Measurements from ENCODE around the gene GLIPR1. TPM values are rescaled to one million over a fixed set of nuclear protein-coding genes. Genes with fewer than 3 reads are reported as not detected.

Gene GLIPR1
- total RNA-seq, 2 donors from 2014 or later: 0.22 to 0.29 TPM

DNA sequence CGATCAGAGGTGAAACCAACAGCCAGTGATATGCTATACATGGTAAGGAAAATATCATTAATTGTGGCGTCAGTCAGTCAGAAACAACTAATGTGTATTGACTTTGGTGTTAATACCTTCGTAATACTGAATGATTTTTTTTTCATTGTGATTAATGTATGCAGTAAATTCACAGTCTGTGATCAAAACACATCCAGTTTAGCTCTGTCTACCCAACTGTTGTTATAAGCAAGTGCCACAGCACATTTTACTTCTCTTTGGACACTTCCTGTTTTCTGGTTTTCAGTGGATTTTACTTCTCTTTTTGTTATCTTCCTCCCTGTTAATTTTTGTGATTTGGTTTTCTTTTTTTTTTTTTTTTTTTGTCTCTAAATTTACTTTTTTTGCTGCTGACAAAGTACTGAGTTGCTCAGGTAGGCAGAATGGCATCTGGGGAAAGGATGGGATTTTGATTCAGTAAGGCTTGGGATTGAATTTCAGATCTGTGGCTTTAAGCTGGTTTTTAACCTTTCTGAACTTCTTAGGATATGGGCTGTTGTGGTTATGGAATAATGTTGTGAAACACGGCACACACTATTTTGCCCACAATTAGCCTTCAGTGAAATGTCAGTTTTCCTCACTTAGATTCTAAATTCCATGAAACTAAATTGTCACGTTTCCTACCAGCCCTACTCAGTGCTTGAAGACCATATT is 604 bp downstream of the GLIPR1 start:
- Mint-ChIP-seq H3K9me3 (no peaks in the 10 kb centered on the region), H3K27me3 (ENCODE audit: insufficient read depth) (no peaks in the 10 kb centered on the region), H3K27ac (no peak overlapping the region), H3K4me3 (no peak overlapping the region), H3K36me3 (ENCODE audit: low read depth) (no peaks in the 10 kb centered on the region), H3K4me1 (peaks cover 29% of the 10 kb centered on the region)
- Histone ChIP-seq H3K9me3 (ENCODE audit: control insufficient read depth, low read length) (no peaks in the 10 kb centered on the region), H3K36me3 (ENCODE audit: control insufficient read depth, insufficient read depth, low read length) (no peaks in the 10 kb centered on the region), H3K4me1 (ENCODE audit: control insufficient read depth, insufficient read depth, low read length) (peaks cover 13% of the 10 kb centered on the region), H3K4me3 (ENCODE audit: low read length) (no peak overlapping the region), H3K27me3 (ENCODE audit: control insufficient read depth, insufficient read depth, low read length, poor library complexity, severe bottlenecking) (no peaks in the 10 kb centered on the region), H3K9ac (ENCODE audit: extremely low read depth, low read length, poor library complexity, severe bottlenecking) (no peak overlapping the region), H3K27ac (ENCODE audit: low read depth, low read length) (no peak overlapping the region)
- DNase-seq: no peak
- TF ChIP-seq, protein P1, sequence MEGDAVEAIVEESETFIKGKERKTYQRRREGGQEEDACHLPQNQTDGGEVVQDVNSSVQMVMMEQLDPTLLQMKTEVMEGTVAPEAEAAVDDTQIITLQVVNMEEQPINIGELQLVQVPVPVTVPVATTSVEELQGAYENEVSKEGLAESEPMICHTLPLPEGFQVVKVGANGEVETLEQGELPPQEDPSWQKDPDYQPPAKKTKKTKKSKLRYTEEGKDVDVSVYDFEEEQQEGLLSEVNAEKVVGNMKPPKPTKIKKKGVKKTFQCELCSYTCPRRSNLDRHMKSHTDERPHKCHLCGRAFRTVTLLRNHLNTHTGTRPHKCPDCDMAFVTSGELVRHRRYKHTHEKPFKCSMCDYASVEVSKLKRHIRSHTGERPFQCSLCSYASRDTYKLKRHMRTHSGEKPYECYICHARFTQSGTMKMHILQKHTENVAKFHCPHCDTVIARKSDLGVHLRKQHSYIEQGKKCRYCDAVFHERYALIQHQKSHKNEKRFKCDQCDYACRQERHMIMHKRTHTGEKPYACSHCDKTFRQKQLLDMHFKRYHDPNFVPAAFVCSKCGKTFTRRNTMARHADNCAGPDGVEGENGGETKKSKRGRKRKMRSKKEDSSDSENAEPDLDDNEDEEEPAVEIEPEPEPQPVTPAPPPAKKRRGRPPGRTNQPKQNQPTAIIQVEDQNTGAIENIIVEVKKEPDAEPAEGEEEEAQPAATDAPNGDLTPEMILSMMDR (conservative IDR thresholded peaks at IDR 0.05): no peak
- 90 to 96% methylated on average over 3 to 4 of the region's 5 CpGs for WGBS, 2 experiments (ENCODE audit: insufficient coverage in 1 of 2, insufficient read length in 1 of 2)

GRCh38 chr12:75481774-75482173 is 1.2 kb downstream of the GLIPR1 start:
- TF ChIP-seq, protein P1 (conservative IDR thresholded peaks at IDR 0.05): no peak
- Histone ChIP-seq H3K36me3 (ENCODE audit: control insufficient read depth, insufficient read depth, low read length) (no peaks in the 10 kb centered on the region), H3K27me3 (ENCODE audit: control insufficient read depth, insufficient read depth, low read length, poor library complexity, severe bottlenecking) (no peaks in the 10 kb centered on the region), H3K9ac (ENCODE audit: extremely low read depth, low read length, poor library complexity, severe bottlenecking) (no peak overlapping the region), H3K27ac (ENCODE audit: low read depth, low read length) (no peak overlapping the region), H3K4me1 (ENCODE audit: control insufficient read depth, insufficient read depth, low read length) (peaks cover 13% of the 10 kb centered on the region), H3K9me3 (ENCODE audit: control insufficient read depth, low read length) (no peaks in the 10 kb centered on the region), H3K4me3 (ENCODE audit: low read length) (no peak overlapping the region)
- H3K9me3 Mint-ChIP-seq: no peaks in the 10 kb centered on the region
- H3K27ac Mint-ChIP-seq: no peak overlapping the region
- DNase-seq: no peak
- 94 to 95% methylated on average over 3 to 4 of the region's 4 CpGs for WGBS, 2 experiments (ENCODE audit: insufficient coverage in 1 of 2, insufficient read length in 1 of 2)
- H3K27me3 Mint-ChIP-seq (ENCODE audit: insufficient read depth): no peaks in the 10 kb centered on the region
- H3K36me3 Mint-ChIP-seq (ENCODE audit: low read depth): no peaks in the 10 kb centered on the region
- H3K4me1 Mint-ChIP-seq: peaks cover 32% of the 10 kb centered on the region
- no peak overlapping the region for H3K4me3 Mint-ChIP-seq

DNA sequence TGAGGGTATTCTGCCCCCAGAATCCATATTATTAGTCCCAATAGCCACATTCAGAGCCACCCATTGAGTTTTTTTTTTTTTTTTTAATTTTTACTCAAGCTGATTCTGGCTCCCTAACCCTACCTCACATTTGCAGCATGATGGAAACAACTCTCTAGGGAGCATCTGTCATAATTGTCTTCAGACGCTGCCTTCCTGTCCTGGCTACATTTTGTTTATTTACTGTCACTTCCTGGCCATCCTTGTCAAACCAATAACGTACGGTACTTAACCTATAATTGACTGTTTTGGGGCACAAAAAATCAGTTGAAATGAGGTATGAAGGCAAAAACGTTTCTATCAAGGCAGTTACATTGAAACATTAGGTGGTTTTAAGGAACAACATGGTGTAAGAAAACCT is 2.1 kb downstream of the GLIPR1 start:
- H3K9me3 Mint-ChIP-seq: no peaks in the 10 kb centered on the region
- no peak overlapping the region for H3K4me3 Mint-ChIP-seq
- no peak overlapping the region for H3K4me3 ChIP-seq (ENCODE audit: low read length)
- peaks cover 13% of the 10 kb centered on the region for H3K4me1 ChIP-seq (ENCODE audit: control insufficient read depth, insufficient read depth, low read length)
- H3K27ac Mint-ChIP-seq: no peak overlapping the region
- no peaks in the 10 kb centered on the region for H3K36me3 ChIP-seq (ENCODE audit: control insufficient read depth, insufficient read depth, low read length)
- H3K27me3 Mint-ChIP-seq (ENCODE audit: insufficient read depth): no peaks in the 10 kb centered on the region
- TF ChIP-seq, protein P1 (conservative IDR thresholded peaks at IDR 0.05): no peak
- H3K9me3 ChIP-seq (ENCODE audit: control insufficient read depth, low read length): no peaks in the 10 kb centered on the region
- H3K9ac ChIP-seq (ENCODE audit: extremely low read depth, low read length, poor library complexity, severe bottlenecking): no peak overlapping the region
- no peak overlapping the region for H3K27ac ChIP-seq (ENCODE audit: low read depth, low read length)
- no peaks in the 10 kb centered on the region for H3K36me3 Mint-ChIP-seq (ENCODE audit: low read depth)
- H3K4me1 Mint-ChIP-seq: peaks cover 38% of the 10 kb centered on the region
- no peak for DNase-seq
- WGBS, 2 experiments (ENCODE audit: insufficient coverage in 1 of 2, insufficient read length in 1 of 2): 79 to 90% methylated on average over 4 of the region's 4 CpGs
- H3K27me3 ChIP-seq (ENCODE audit: control insufficient read depth, insufficient read depth, low read length, poor library complexity, severe bottlenecking): no peaks in the 10 kb centered on the region

All from endodermal cell (in vitro differentiated cells).